ENCODE data around the gene CLEC2D. TPM values are rescaled to one million over a fixed set of nuclear protein-coding genes. Genes with fewer than 3 reads are reported as not detected.
"Not testable (repeated sequence)": the region's sequence is repeated elsewhere in the genome, so short reads cannot be mapped to it uniquely, and the experiment has no call there.

Gene CLEC2D
- total and polyA plus RNA-seq, 5 donors from 2014 or later = 219 to 312 (median 230) TPM

GRCh38 chr12:9732921-9733461, 63.5 kb downstream of the CLEC2D start, which contains the start of gene CLECL1:
Gene CLECL1, minus strand, starts transcription at chr12:9733097.
- Histone ChIP-seq H3K36me3 (ENCODE audit: control insufficient read depth, insufficient read depth, low read length) (no peaks in the 10 kb centered on the region), H3K4me3 (ENCODE audit: low read depth, low read length) (peak within 1 kb of the TSS; percentile 20), H3K4me1 (ENCODE audit: control insufficient read depth, insufficient read depth, low read length, poor library complexity, severe bottlenecking) (peaks cover 17% of the 10 kb centered on the region), H3K9me3 (ENCODE audit: control insufficient read depth in 2 of 2, low read length in 2 of 2) (no peaks in the 10 kb centered on the region), H3K27me3 (ENCODE audit: control insufficient read depth, insufficient read depth, low read length) (no peaks in the 10 kb centered on the region), H3K27ac (ENCODE audit: insufficient read depth, low read length, poor library complexity, severe bottlenecking) (no peak within 1 kb of the TSS)
- H3K36me3 Mint-ChIP-seq = no peaks in the 10 kb centered on the region
- peak within 1 kb of the TSS in 2 of 4 donors; percentile 17 to 21 for H3K4me3 Mint-ChIP-seq
- H3K27ac Mint-ChIP-seq = peak within 1 kb of the TSS in 2 of 3 donors; percentile 23 to 75
- ATAC-seq (ENCODE audit: low read depth in 2 of 2) = no peak
- H3K27me3 Mint-ChIP-seq = peaks cover 21% of the 10 kb centered on the region
- peaks cover 15 to 37% (median 27%) of the 10 kb centered on the region in 4 donors for H3K4me1 Mint-ChIP-seq
- no peaks in the 10 kb centered on the region for H3K9me3 Mint-ChIP-seq
- DNase-seq = no peak

DNA sequence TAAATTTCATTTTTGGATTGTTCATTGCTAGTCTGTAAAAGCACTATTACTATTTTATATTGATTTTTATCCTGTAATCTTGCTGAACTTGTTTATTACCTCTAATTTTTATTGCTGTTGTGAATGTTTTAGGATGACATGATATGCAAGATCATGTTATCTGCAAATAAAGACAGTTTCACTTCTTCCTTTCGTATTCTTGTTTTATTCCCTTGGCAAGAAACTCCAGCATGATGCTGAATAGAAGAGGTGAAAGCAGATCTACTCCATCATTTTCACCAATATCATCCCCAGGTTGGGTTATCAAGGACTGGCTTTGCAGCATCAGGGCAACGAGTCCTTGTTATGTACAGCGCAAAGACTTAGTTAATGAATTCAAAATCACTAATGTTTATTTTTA, 66.1 kb downstream of the CLEC2D start:
- Histone ChIP-seq H3K4me1 (ENCODE audit: control insufficient read depth, insufficient read depth, low read length, poor library complexity, severe bottlenecking) (peaks cover 32% of the 10 kb centered on the region), H3K4me3 (ENCODE audit: low read depth, low read length) (no peak overlapping the region), H3K36me3 (ENCODE audit: control insufficient read depth, insufficient read depth, low read length) (no peaks in the 10 kb centered on the region), H3K9me3 (ENCODE audit: control insufficient read depth in 2 of 2, low read length in 2 of 2) (no peaks in the 10 kb centered on the region), H3K27me3 (ENCODE audit: control insufficient read depth, insufficient read depth, low read length) (no peaks in the 10 kb centered on the region), H3K27ac (ENCODE audit: insufficient read depth, low read length, poor library complexity, severe bottlenecking) (no peak overlapping the region)
- Mint-ChIP-seq H3K27me3 (peaks cover 16% of the 10 kb centered on the region), H3K4me1 (peaks cover 27 to 56% (median 37%) of the 10 kb centered on the region in 4 donors), H3K36me3 (no peaks in the 10 kb centered on the region), H3K4me3 (no peak overlapping the region), H3K9me3 (peaks cover 0 to under 1% (median 0%) of the 10 kb centered on the region in 7 donors), H3K27ac (no peak overlapping the region)
- DNase-seq (no peak), ATAC-seq (ENCODE audit: low read depth in 2 of 2) (no peak)

DNA sequence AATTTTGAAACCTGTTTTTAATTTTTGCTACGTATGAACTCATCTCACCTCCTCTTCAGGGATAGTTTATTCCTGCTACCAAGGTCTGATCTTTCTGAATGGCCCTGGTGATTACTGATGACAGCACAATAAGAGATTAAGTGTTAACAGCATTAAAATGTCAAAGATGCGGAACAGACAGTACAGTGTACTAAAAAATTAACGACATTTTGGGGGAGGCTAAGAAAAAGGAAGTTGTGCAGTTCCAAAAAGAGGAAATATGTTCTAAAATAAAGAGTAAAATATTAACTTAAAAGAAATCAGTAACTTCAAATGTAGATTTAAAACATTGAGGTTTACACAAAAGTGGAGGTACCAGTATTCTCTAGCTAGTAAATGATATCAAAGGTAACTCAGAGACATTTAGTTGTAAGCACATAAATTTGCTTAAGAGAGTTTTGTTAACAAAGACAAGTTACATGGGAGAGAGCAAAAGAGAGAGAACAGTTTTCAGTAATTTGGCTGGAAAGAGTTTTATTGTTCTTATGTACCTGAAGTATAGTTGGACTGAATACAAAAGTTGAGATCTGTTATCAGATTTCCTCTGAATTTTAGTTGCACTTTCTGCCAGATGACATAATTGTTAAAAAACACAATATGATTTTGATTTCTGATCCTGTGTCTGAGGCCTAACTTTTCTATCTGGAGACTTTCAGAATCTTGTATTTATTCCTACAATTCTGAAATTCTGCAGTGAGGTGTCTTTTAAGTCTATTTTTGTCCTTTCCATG, 67.6 kb downstream of the CLEC2D start:
- Mint-ChIP-seq H3K4me3 (peak overlapping the region; percentile 31 to 57 (median 48)), H3K9me3 (peaks cover 0 to 2% (median 0%) of the 10 kb centered on the region in 7 donors), H3K36me3 (no peaks in the 10 kb centered on the region), H3K4me1 (peaks cover 31 to 58% (median 41%) of the 10 kb centered on the region in 4 donors), H3K27ac (peak overlapping the region; percentile 76 to 88 (median 86)), H3K27me3 (peaks cover 9% of the 10 kb centered on the region)
- peaks cover 35% of the 10 kb centered on the region for H3K4me1 ChIP-seq (ENCODE audit: control insufficient read depth, insufficient read depth, low read length, poor library complexity, severe bottlenecking)
- no peaks in the 10 kb centered on the region for H3K9me3 ChIP-seq (ENCODE audit: control insufficient read depth in 2 of 2, low read length in 2 of 2)
- no peaks in the 10 kb centered on the region for H3K27me3 ChIP-seq (ENCODE audit: control insufficient read depth, insufficient read depth, low read length)
- DNase-seq = peak in 1 of 3 donors; percentile 55
- peak overlapping the region; percentile 46 for H3K4me3 ChIP-seq (ENCODE audit: low read depth, low read length)
- H3K27ac ChIP-seq (ENCODE audit: insufficient read depth, low read length, poor library complexity, severe bottlenecking) = peak overlapping the region; percentile 53
- no peak for ATAC-seq (ENCODE audit: low read depth in 2 of 2)
- H3K36me3 ChIP-seq (ENCODE audit: control insufficient read depth, insufficient read depth, low read length) = no peaks in the 10 kb centered on the region

DNA sequence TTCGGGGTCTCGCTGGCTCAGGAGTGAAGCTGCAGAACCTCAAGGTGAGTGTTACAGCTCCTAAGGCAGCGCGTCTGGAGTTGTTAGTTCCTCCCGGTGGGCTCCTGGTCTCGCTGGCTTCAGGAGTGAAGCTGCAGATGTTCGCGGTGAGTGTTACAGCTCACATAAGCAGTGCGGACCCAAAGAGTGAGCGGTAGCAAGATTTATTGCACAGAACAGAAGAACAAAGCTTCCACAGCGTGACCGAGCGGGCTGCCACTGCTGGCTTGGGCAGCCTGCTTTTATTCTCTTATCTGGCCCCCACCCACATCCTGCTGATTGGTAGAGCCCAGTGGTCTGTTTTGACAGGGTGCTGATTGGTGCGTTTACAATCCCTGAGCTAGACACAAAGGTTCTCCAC, 69.4 kb downstream of the CLEC2D start:
- not testable (repeated sequence) for H3K36me3 ChIP-seq (ENCODE audit: control insufficient read depth, insufficient read depth, low read length); H3K9me3 ChIP-seq (ENCODE audit: control insufficient read depth in 2 of 2, low read length in 2 of 2); ATAC-seq (ENCODE audit: low read depth in 2 of 2); H3K27ac ChIP-seq (ENCODE audit: insufficient read depth, low read length, poor library complexity, severe bottlenecking); H3K27me3 Mint-ChIP-seq; H3K36me3 Mint-ChIP-seq; H3K4me3 ChIP-seq (ENCODE audit: low read depth, low read length); H3K9me3 Mint-ChIP-seq; DNase-seq; H3K27me3 ChIP-seq (ENCODE audit: control insufficient read depth, insufficient read depth, low read length)
- Mint-ChIP-seq H3K4me3 (peak overlapping the region in 2 of 4 donors; percentile 44 to 83), H3K4me1 (peaks cover 35 to 65% (median 46%) of the 10 kb centered on the region in 4 donors), H3K27ac (peak overlapping the region; percentile 86 to 94 (median 87))
- peaks cover 48% of the 10 kb centered on the region for H3K4me1 ChIP-seq (ENCODE audit: control insufficient read depth, insufficient read depth, low read length, poor library complexity, severe bottlenecking)

DNA sequence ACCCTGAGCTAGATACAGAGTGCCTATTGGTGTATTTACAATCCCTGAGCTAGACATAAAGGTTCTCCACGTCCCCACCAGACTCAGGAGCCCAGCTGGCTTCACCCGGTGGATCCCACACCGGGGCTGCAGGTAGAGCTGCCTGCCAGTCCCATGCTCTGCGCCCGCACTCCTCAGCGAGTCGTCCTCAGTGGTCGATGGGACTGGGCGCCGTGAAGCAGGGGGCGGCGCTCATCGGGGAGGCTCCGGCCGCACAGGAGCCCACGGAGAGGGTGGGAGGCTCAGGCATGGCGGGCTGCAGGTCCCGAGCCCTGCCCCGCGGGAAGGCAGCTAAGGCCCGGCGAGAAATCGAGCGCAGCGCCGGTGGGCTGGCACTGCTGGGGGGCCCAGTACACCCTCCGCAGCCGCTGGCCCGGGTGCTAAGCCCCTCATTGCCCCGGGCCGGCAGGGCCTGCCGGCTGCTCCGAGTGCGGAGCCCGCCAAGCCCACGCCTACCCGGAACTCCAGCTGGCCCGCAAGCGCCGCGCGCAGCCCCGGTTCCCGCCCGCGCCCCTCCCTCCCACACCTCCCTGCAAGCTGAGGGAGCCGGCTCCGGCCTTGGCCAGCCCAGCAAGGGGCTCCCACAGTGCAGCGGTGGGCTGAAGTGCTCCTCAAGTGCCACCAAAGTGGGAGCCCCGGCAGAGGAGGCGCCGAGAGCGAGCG, 70.0 kb downstream of the CLEC2D start:
- not testable (repeated sequence) for H3K36me3 Mint-ChIP-seq; DNase-seq; H3K36me3 ChIP-seq (ENCODE audit: control insufficient read depth, insufficient read depth, low read length); ATAC-seq (ENCODE audit: low read depth in 2 of 2); H3K27me3 ChIP-seq (ENCODE audit: control insufficient read depth, insufficient read depth, low read length); H3K27me3 Mint-ChIP-seq; H3K9me3 Mint-ChIP-seq; H3K9me3 ChIP-seq (ENCODE audit: control insufficient read depth in 2 of 2, low read length in 2 of 2)
- Histone ChIP-seq H3K4me1 (ENCODE audit: control insufficient read depth, insufficient read depth, low read length, poor library complexity, severe bottlenecking) (peaks cover 48% of the 10 kb centered on the region), H3K4me3 (ENCODE audit: low read depth, low read length) (peak overlapping the region; percentile 42), H3K27ac (ENCODE audit: insufficient read depth, low read length, poor library complexity, severe bottlenecking) (peak overlapping the region; percentile 84)
- Mint-ChIP-seq H3K4me3 (peak overlapping the region in 2 of 4 donors; percentile 51 to 75), H3K4me1 (peaks cover 35 to 65% (median 47%) of the 10 kb centered on the region in 4 donors), H3K27ac (peak overlapping the region; percentile 83 to 93 (median 88))

DNA sequence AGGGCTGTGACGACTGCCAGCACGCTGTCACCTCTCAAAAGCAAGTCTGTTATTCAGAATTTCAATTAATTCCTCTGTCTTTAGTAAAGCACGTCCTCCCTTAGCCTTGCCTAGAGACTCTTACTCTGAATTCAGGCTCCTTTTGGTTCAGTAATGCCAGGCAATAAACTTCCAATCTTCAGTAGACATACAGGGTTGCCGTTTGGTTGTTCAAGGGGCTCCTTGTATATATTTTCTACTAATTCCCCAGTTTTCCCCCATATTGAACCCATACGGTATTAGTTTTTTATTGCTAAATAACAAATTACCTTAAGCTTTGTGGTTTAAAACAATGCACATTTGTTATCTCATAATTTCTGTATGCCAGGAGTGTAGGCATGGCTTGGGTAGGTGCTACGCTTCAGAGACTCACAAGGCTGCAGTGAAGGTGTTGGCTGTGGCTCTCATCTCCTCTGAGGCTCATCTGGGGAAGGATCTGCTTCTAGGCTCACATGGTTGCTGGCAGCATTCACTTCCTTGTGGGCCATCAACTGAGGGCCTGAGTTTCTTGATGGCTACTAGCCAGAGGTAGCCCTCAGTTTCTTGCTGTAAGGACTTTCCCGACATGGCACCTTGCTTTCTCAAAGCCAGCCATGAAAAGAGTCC, 70.7 kb downstream of the CLEC2D start:
- Histone ChIP-seq H3K27ac (ENCODE audit: insufficient read depth, low read length, poor library complexity, severe bottlenecking) (peak overlapping the region; percentile 84), H3K36me3 (ENCODE audit: control insufficient read depth, insufficient read depth, low read length) (no peaks in the 10 kb centered on the region), H3K4me3 (ENCODE audit: low read depth, low read length) (peak overlapping the region; percentile 42), H3K27me3 (ENCODE audit: control insufficient read depth, insufficient read depth, low read length) (no peaks in the 10 kb centered on the region), H3K4me1 (ENCODE audit: control insufficient read depth, insufficient read depth, low read length, poor library complexity, severe bottlenecking) (peaks cover 48% of the 10 kb centered on the region), H3K9me3 (ENCODE audit: control insufficient read depth in 2 of 2, low read length in 2 of 2) (no peaks in the 10 kb centered on the region)
- peak in 1 of 3 donors; percentile 50 for DNase-seq
- no peak for ATAC-seq (ENCODE audit: low read depth in 2 of 2)
- peak overlapping the region; percentile 88 to 96 (median 93) for H3K27ac Mint-ChIP-seq
- H3K9me3 Mint-ChIP-seq = peaks cover 0 to 2% (median 0%) of the 10 kb centered on the region in 7 donors
- H3K27me3 Mint-ChIP-seq = peaks cover 3% of the 10 kb centered on the region
- peaks cover 35 to 72% (median 52%) of the 10 kb centered on the region in 4 donors for H3K4me1 Mint-ChIP-seq
- no peaks in the 10 kb centered on the region for H3K36me3 Mint-ChIP-seq
- peak overlapping the region; percentile 51 to 75 (median 68) for H3K4me3 Mint-ChIP-seq

- H3K27me3 ChIP-seq (ENCODE audit: control insufficient read depth, insufficient read depth, low read length) = no peaks in the 10 kb centered on the region
- no peaks in the 10 kb centered on the region for H3K36me3 ChIP-seq (ENCODE audit: control insufficient read depth, insufficient read depth, low read length)
- H3K27ac ChIP-seq (ENCODE audit: insufficient read depth, low read length, poor library complexity, severe bottlenecking) = peak overlapping the region; percentile 84
- no peaks in the 10 kb centered on the region for H3K36me3 Mint-ChIP-seq
- ATAC-seq (ENCODE audit: low read depth in 2 of 2) = peak; percentile 81 to 85
- peak overlapping the region; percentile 69 for H3K4me3 ChIP-seq (ENCODE audit: low read depth, low read length)
- peak; percentile 69 to 95 (median 90) for DNase-seq
- H3K4me3 Mint-ChIP-seq = peak overlapping the region; percentile 54 to 87 (median 72)
- peaks cover 6% of the 10 kb centered on the region for H3K27me3 Mint-ChIP-seq
- H3K4me1 ChIP-seq (ENCODE audit: control insufficient read depth, insufficient read depth, low read length, poor library complexity, severe bottlenecking) = peaks cover 47% of the 10 kb centered on the region
- H3K4me1 Mint-ChIP-seq = peaks cover 29 to 67% (median 49%) of the 10 kb centered on the region in 4 donors
- peak overlapping the region; percentile 98 to 100 (median 99) for H3K27ac Mint-ChIP-seq
- peaks cover 0 to 2% (median 0%) of the 10 kb centered on the region in 7 donors for H3K9me3 Mint-ChIP-seq
- H3K9me3 ChIP-seq (ENCODE audit: control insufficient read depth in 2 of 2, low read length in 2 of 2) = no peaks in the 10 kb centered on the region
Observed at GRCh38 chr12:9741726-9742125, 72.2 kb downstream of the CLEC2D start.

Measured in CD4-positive, CD25-positive, alpha-beta regulatory T cell (primary cell).